H9 (cell line): ENCODE measurements around the gene NCOA5. TPM values are rescaled to one million over a fixed set of nuclear protein-coding genes. Genes with fewer than 3 reads are reported as not detected.

ENCODE experiments used
- DNase-seq: peaks from one replicate; pipeline ENCODE4 v3.0.0-alpha.2; 2017
- H2AFZ ChIP-seq: one replicate; pipeline ENCODE4 v1.6.1; 2013; ENCODE audit warnings: mild to moderate bottlenecking, low read length, control low read depth, moderate library complexity
- H2AK5ac ChIP-seq: 2 replicates; pipeline ENCODE4 v1.6.1; 2013; ENCODE audit warnings: low read length, control low read depth, mixed read lengths; ENCODE audit not compliant: insufficient read length
- H2BK120ac ChIP-seq: one replicate; pipeline ENCODE4 v1.6.1; 2013; ENCODE audit warnings: low read depth, mild to moderate bottlenecking, low read length, control low read depth, inconsistent platforms; ENCODE audit not compliant: poor library complexity, severe bottlenecking
- H2BK12ac ChIP-seq: 2 replicates; pipeline ENCODE4 v1.6.1; 2013; ENCODE audit warnings: low read length, control low read depth, mixed read lengths, low read depth; ENCODE audit not compliant: insufficient read length
- H2BK15ac ChIP-seq: 2 replicates; pipeline ENCODE4 v1.6.1; 2013; ENCODE audit warnings: low read depth, low read length, control low read depth
- H2BK20ac ChIP-seq: one replicate; pipeline ENCODE4 v1.6.1; 2013; ENCODE audit warnings: low read depth, mild to moderate bottlenecking, low read length, control low read depth, inconsistent platforms; ENCODE audit not compliant: poor library complexity, severe bottlenecking
- H2BK5ac ChIP-seq: 2 replicates; pipeline ENCODE4 v1.6.1; 2013; ENCODE audit warnings: low read length, control low read depth, mixed read lengths; ENCODE audit not compliant: insufficient read length
- H3K14ac ChIP-seq: 2 replicates; pipeline ENCODE4 v1.6.1; 2013; ENCODE audit warnings: low read length, control low read depth; ENCODE audit not compliant: insufficient read depth
- H3K18ac ChIP-seq: 2 replicates; pipeline ENCODE4 v1.6.1; 2013; ENCODE audit warnings: low read depth, mild to moderate bottlenecking, mixed read lengths, low read length, control low read depth; ENCODE audit not compliant: insufficient read length
- H3K23ac ChIP-seq: 2 replicates; pipeline ENCODE4 v1.6.1; 2013; ENCODE audit warnings: low read length, control low read depth, mixed read lengths, low read depth; ENCODE audit not compliant: insufficient read length
- H3K23me2 ChIP-seq: 2 replicates; pipeline ENCODE4 v1.6.1; 2013; ENCODE audit warnings: low read depth, mild to moderate bottlenecking, mixed read lengths, low read length, control low read depth; ENCODE audit not compliant: insufficient read length, poor library complexity, severe bottlenecking
- H3K27ac ChIP-seq: 2 replicates; pipeline ENCODE4 v1.5.1; 2013; ENCODE audit warnings: low read length, control low read depth, mixed read lengths, low read depth; ENCODE audit not compliant: insufficient read length
- H3K27me3 ChIP-seq: 2 replicates; pipeline ENCODE4 v1.6.1; 2013; ENCODE audit warnings: low read length, control low read depth, inconsistent platforms; ENCODE audit not compliant: insufficient read depth
- H3K4ac ChIP-seq: 2 replicates; pipeline ENCODE4 v1.6.1; 2013; ENCODE audit warnings: low read depth, mild to moderate bottlenecking, control low read depth, inconsistent platforms, low read length, moderate library complexity
- H3K4me1 ChIP-seq: 2 replicates; pipeline ENCODE4 v1.6.1; 2013; ENCODE audit warnings: low read length, control low read depth, inconsistent platforms; ENCODE audit not compliant: insufficient read depth
- H3K4me2 ChIP-seq: 2 replicates; pipeline ENCODE4 v1.6.1; 2013; ENCODE audit warnings: low read length, control low read depth, mixed read lengths; ENCODE audit not compliant: insufficient read length, insufficient read depth
- H3K56ac ChIP-seq: 2 replicates; pipeline ENCODE4 v1.6.1; 2013; ENCODE audit warnings: low read depth, mild to moderate bottlenecking, mixed read lengths, low read length, control low read depth; ENCODE audit not compliant: insufficient read length
- H3K79me1 ChIP-seq: 2 replicates; pipeline ENCODE4 v1.6.1; 2013; ENCODE audit warnings: low read depth, mild to moderate bottlenecking, moderate library complexity, low read length, control low read depth, inconsistent platforms; ENCODE audit not compliant: insufficient read depth, poor library complexity, severe bottlenecking
- H3K79me2 ChIP-seq: 2 replicates; pipeline ENCODE4 v1.6.1; 2013; ENCODE audit warnings: low read length, control low read depth, inconsistent platforms; ENCODE audit not compliant: insufficient read depth
- H3K9ac ChIP-seq: 2 replicates; pipeline ENCODE4 v1.6.1; 2013; ENCODE audit warnings: low read length, control low read depth, mixed read lengths; ENCODE audit not compliant: insufficient read length; ENCODE audit errors: extremely low read depth
- H3K9me3 ChIP-seq: one replicate; pipeline ENCODE4 v1.6.1; 2013; ENCODE audit warnings: low read depth, low read length, inconsistent platforms; ENCODE audit not compliant: control insufficient read depth
- H3T11ph ChIP-seq: one replicate; pipeline ENCODE4 v1.6.1; 2013; ENCODE audit warnings: mild to moderate bottlenecking, low read length, control low read depth, inconsistent platforms
- H4K20me1 ChIP-seq: one replicate; pipeline ENCODE4 v1.6.1; 2013; ENCODE audit not compliant: control insufficient read depth, insufficient read length, insufficient read depth
- H4K5ac ChIP-seq: 2 replicates; pipeline ENCODE4 v1.6.1; 2013; ENCODE audit warnings: low read depth, mild to moderate bottlenecking, mixed read lengths, low read length, control low read depth; ENCODE audit not compliant: insufficient read length
- H4K8ac ChIP-seq: replicated peaks from 2 replicates; pipeline ENCODE4 v1.6.1; 2013; ENCODE audit warnings: low read length, control low read depth, mixed read lengths, low read depth; ENCODE audit not compliant: insufficient read length
- H4K91ac ChIP-seq: 2 replicates; pipeline ENCODE4 v1.6.1; 2013; ENCODE audit warnings: low read depth, mild to moderate bottlenecking, moderate library complexity, mixed read lengths, low read length, control low read depth; ENCODE audit not compliant: insufficient read length
- H3K27ac Mint-ChIP-seq, 3 experiments: 2 replicates in 2 of 3; 3 replicates in 1 of 3; pipeline ENCODE4 v1.8.0; 2020 to 2021; ENCODE audit warnings: mixed read lengths in 3 of 3, mild to moderate bottlenecking in 1 of 3, moderate library complexity in 1 of 3
- H3K27me3 Mint-ChIP-seq: 2 replicates; pipeline ENCODE4 v1.8.0; 2021; ENCODE audit warnings: low read depth, mild to moderate bottlenecking, moderate library complexity, mixed read lengths
- H3K36me3 Mint-ChIP-seq, 3 experiments: 2 replicates in 2 of 3; 3 replicates in 1 of 3; pipeline ENCODE4 v1.8.0; 2020 to 2021; ENCODE audit warnings: low read depth in 3 of 3, mixed read lengths in 3 of 3; ENCODE audit not compliant: insufficient read depth in 1 of 3
- H3K4me1 Mint-ChIP-seq, 2 experiments: 2 replicates each; pipeline ENCODE4 v1.8.0; 2020; ENCODE audit warnings: mixed read lengths in 2 of 2
- H3K4me3 Mint-ChIP-seq, 2 experiments: 2 replicates in 1 of 2; 3 replicates in 1 of 2; pipeline ENCODE4 v1.8.0; 2020 to 2021; ENCODE audit warnings: mild to moderate bottlenecking in 2 of 2, mixed read lengths in 2 of 2, moderate library complexity in 1 of 2
- H3K9me3 Mint-ChIP-seq, 2 experiments: 2 replicates in 1 of 2; 3 replicates in 1 of 2; pipeline ENCODE4 v1.8.0; 2020; ENCODE audit warnings: mild to moderate bottlenecking in 2 of 2, mixed read lengths in 2 of 2, moderate library complexity in 1 of 2
- CTCF ChIP-seq: fragments of 200-600 bp; sonication (generic); conservative IDR thresholded peaks from 3 replicates; pipeline ENCODE4 v1.8.0; 2021; ENCODE audit warnings: antibody characterized with exemption, mild to moderate bottlenecking
- WGBS: extraction: QIAGEN DNeasy Blood & Tissue Kit; methylation state at CpG from one replicate; pipeline ENCODE4 v1.1.7; 2013; ENCODE audit warnings: missing lambda C conversion rate, low lambda C conversion rate, mixed read lengths; ENCODE audit not compliant: insufficient read length; ENCODE audit errors: extremely low coverage; 5-methylcytosine and 5-hydroxymethylcytosine counted together
- total RNA-seq: library from RNA; stranded (reverse); gene quantifications from 2 replicates; pipeline ENCODE4 v1.2.1, GENCODE V29; 2021

The NCOA5 gene
- total RNA-seq, 1 experiment from 2014 or later = 55.7 TPM

GRCh38 chr20:46081074-46081473 lies 8.7 kb downstream of the NCOA5 start:
- whole genome bisulfite sequencing = no CpG with 5 or more reads among the region's 1 CpG
- no peak overlapping the region for H4K5ac ChIP-seq
- no peaks in the 10 kb centered on the region for H3K27me3 ChIP-seq
- H3K14ac ChIP-seq = no peak overlapping the region
- no peak overlapping the region for H3K56ac ChIP-seq
- H4K20me1 ChIP-seq = no peaks in the 10 kb centered on the region
- no peak overlapping the region for H2AFZ ChIP-seq
- peaks cover 2% of the 10 kb centered on the region; the same call in 1 of the 2 replicates for H3K4me1 ChIP-seq
- no peak overlapping the region for H2BK20ac ChIP-seq
- TF ChIP-seq CTCF = no peak
- H3K27me3 Mint-ChIP-seq = no peaks in the 10 kb centered on the region
- no peak overlapping the region for H2BK12ac ChIP-seq
- no peak overlapping the region for H3K27ac ChIP-seq
- peaks cover 5% of the 10 kb centered on the region for H3K79me1 ChIP-seq
- H3K79me2 ChIP-seq = peaks cover 20% of the 10 kb centered on the region; the same call in 1 of the 2 replicates
- H3K9me3 ChIP-seq = no peaks in the 10 kb centered on the region
- no peak overlapping the region for H3K4me3 Mint-ChIP-seq
- H2BK120ac ChIP-seq = no peak overlapping the region
- no peak overlapping the region for H4K91ac ChIP-seq
- no peak overlapping the region for H3K23ac ChIP-seq
- DNase-seq = no peak
- no peak overlapping the region for H3K18ac ChIP-seq
- H3K4me2 ChIP-seq = no peak overlapping the region
- no peaks in the 10 kb centered on the region for H3K23me2 ChIP-seq
- no peak overlapping the region for H4K8ac ChIP-seq
- H3K9ac ChIP-seq = no peak overlapping the region
- no peak overlapping the region for H2BK5ac ChIP-seq
- no peak overlapping the region for H3K4ac ChIP-seq
- no peak overlapping the region for H3K27ac Mint-ChIP-seq
- H2BK15ac ChIP-seq = no peak overlapping the region
- no peak overlapping the region for H3T11ph ChIP-seq
- H3K36me3 Mint-ChIP-seq = peaks cover 2 to 17% (median 9%) of the 10 kb centered on the region in 3 experiments; a peak in 4 of 7 replicates
- peaks cover 45 to 49% of the 10 kb centered on the region in 2 experiments for H3K4me1 Mint-ChIP-seq
- H2AK5ac ChIP-seq = no peak overlapping the region
- no peaks in the 10 kb centered on the region for H3K9me3 Mint-ChIP-seq
